Large intestine (tissue), 3 donors: ENCODE results near the gene MGAM2. TPM values are rescaled to one million over a fixed set of nuclear protein-coding genes. Genes with fewer than 3 reads are reported as not detected.
A peak's percentile ranks its signal among the peaks of the same experiment; 100 is the strongest.

Source experiments
- DNase-seq, 2 donors: peaks; one replicate each; pipeline versions ENCODE4 v3.0.0 to v3.0.0-alpha.2; 2013
- H3K27ac ChIP-seq: one replicate; pipeline ENCODE4 v1.5.1; 2013; ENCODE audit warnings: low read length
- H3K27me3 ChIP-seq: 2 replicates; pipeline ENCODE4 v1.6.1; 2013; ENCODE audit warnings: low read length; ENCODE audit not compliant: control insufficient read depth, insufficient read depth
- H3K36me3 ChIP-seq: 2 replicates; pipeline ENCODE4 v1.6.1; 2013; ENCODE audit warnings: low read length; ENCODE audit not compliant: control insufficient read depth, insufficient read depth
- H3K4me1 ChIP-seq: one replicate; pipeline ENCODE4 v1.6.1; 2013; ENCODE audit warnings: low read length; ENCODE audit not compliant: control insufficient read depth, insufficient read depth
- H3K4me3 ChIP-seq: one replicate; pipeline ENCODE4 v1.5.1; 2013; ENCODE audit warnings: low read length
- H3K9me3 ChIP-seq: one replicate; pipeline ENCODE4 v1.6.1; 2013; ENCODE audit warnings: mild to moderate bottlenecking, low read depth, low read length, moderate library complexity; ENCODE audit not compliant: control insufficient read depth
- WGBS: methylation state at CpG from one replicate; pipeline ENCODE4 v1.1.5; 2013; ENCODE audit warnings: low lambda C conversion rate; ENCODE audit not compliant: insufficient coverage; 5-methylcytosine and 5-hydroxymethylcytosine counted together
- polyA plus RNA-seq: library from polyadenylated mRNA; unstranded; fragments of 120-200 nt; gene quantifications from one replicate; pipeline ENCODE4 v1.2.1, GENCODE V29; 2013

MGAM2 gene
- polyA plus RNA-seq, 1 donor: 53.8 TPM

GRCh38 chr7:142112086-142112485 is 568 bp downstream of the MGAM2 start:
- WGBS: no CpG with 5 or more reads among the region's 1 CpG
- Histone ChIP-seq H3K27ac (peak overlapping the region; percentile 84), H3K36me3 (peaks cover 2% of the 10 kb centered on the region), H3K4me1 (peaks cover 6% of the 10 kb centered on the region), H3K27me3 (no peaks in the 10 kb centered on the region), H3K9me3 (no peaks in the 10 kb centered on the region), H3K4me3 (peak overlapping the region; percentile 37)
- DNase-seq: no peak

GRCh38 chr7:142114207-142114606 is 2.7 kb downstream of the MGAM2 start:
- Histone ChIP-seq H3K27ac (no peak overlapping the region), H3K36me3 (peaks cover 2% of the 10 kb centered on the region)
- WGBS: 90% methylated on average over 2 of the region's 3 CpGs

GRCh38 chr7:142120524-142120923 is 9.0 kb downstream of the MGAM2 start:
- peaks cover 14% of the 10 kb centered on the region for H3K4me1 ChIP-seq
- no peak overlapping the region for H3K4me3 ChIP-seq
- no peaks in the 10 kb centered on the region for H3K27me3 ChIP-seq
- H3K36me3 ChIP-seq: peaks cover 2% of the 10 kb centered on the region
- H3K9me3 ChIP-seq: no peaks in the 10 kb centered on the region
- peak in 1 of 2 donors; percentile 72 for DNase-seq
- WGBS: 49% methylated on average over 2 of the region's 4 CpGs
- peak overlapping the region; percentile 47 for H3K27ac ChIP-seq

More at GRCh38 chr7:142114207-142114606, 2.7 kb downstream of the MGAM2 start:
- no peak overlapping the region for H3K4me3 ChIP-seq
- no peaks in the 10 kb centered on the region for H3K9me3 ChIP-seq
- peaks cover 6% of the 10 kb centered on the region for H3K4me1 ChIP-seq
- no peaks in the 10 kb centered on the region for H3K27me3 ChIP-seq
- DNase-seq: no peak

- H3K4me1 ChIP-seq: peaks cover 16% of the 10 kb centered on the region
- no peak for DNase-seq
- 86% methylated on average over 1 of the region's 3 CpGs for WGBS
- H3K36me3 ChIP-seq: no peaks in the 10 kb centered on the region
- H3K27ac ChIP-seq: no peak overlapping the region
- no peaks in the 10 kb centered on the region for H3K27me3 ChIP-seq
- no peaks in the 10 kb centered on the region for H3K9me3 ChIP-seq
- no peak overlapping the region for H3K4me3 ChIP-seq
Measured at GRCh38 chr7:142123184-142123583, 11.7 kb downstream of the MGAM2 start.

GRCh38 chr7:142125256-142125955 is 13.9 kb downstream of the MGAM2 start:
- peak in 1 of 2 donors; percentile 64 for DNase-seq
- Histone ChIP-seq H3K27ac (peak overlapping the region; percentile 47), H3K36me3 (peaks cover 6% of the 10 kb centered on the region), H3K4me3 (no peak overlapping the region), H3K4me1 (peaks cover 12% of the 10 kb centered on the region), H3K27me3 (no peaks in the 10 kb centered on the region), H3K9me3 (no peaks in the 10 kb centered on the region)
- WGBS: no CpG with 5 or more reads among the region's 1 CpG

DNA sequence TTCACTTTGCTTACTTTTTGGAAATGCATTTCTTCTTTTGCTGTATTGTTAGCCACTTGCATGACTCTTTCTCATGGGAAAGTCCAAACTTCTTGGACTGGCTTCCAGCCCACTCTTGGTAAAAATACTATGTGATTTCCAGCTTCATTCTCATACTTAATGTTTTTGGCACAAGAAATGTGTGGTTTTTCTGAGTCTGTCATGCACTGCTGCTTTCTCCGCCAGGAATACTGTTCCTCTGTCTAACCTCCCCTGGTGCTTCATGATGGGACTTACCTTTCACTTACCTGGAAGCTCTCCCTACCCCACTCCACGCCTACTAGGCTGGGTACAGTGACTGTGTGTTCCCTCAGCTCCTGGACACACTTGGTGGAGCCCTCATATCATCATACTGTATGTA is 18.7 kb downstream of the MGAM2 start:
- Histone ChIP-seq H3K4me3 (no peak overlapping the region), H3K27me3 (no peaks in the 10 kb centered on the region), H3K9me3 (no peaks in the 10 kb centered on the region), H3K36me3 (peaks cover 14% of the 10 kb centered on the region), H3K27ac (no peak overlapping the region), H3K4me1 (peaks cover 4% of the 10 kb centered on the region)
- WGBS: no CpG with 5 or more reads among the region's 2 CpGs
- DNase-seq: no peak

DNA sequence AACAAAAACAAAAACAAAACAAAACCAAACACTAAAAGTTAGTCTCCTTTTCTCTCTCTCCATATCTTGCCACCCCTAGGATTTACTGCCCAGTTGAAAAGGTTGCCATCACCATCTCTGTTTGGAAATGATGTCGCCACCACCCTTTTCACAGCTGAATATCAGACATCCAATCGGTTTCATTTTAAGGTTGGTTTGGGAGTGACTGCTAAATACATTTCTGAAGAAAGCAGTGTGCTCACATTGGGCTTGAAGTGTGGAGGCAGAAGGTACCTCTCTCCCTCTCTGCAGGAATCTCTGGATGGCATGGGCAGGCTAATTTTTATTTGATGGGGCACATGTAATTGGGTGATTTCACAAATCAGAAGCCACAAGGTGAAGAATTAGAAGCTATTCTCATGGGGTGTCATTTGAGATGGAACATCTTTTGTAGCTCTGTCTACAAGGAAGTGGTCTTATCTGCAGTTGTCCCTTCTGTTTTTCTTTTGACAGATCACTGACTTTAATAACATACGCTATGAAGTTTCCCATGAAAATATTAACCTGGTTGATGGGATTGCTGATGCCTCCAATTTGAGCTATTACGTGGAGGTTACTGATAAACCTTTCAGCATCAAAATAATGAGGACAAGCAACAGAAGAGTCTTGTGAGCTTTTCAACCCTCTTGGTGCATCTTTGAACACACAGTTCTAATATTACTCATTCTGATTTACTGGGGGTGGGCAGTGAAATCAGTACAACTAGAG is 20.1 kb downstream of the MGAM2 start:
- DNase-seq: no peak
- Histone ChIP-seq H3K27me3 (no peaks in the 10 kb centered on the region), H3K4me1 (no peaks in the 10 kb centered on the region), H3K36me3 (peaks cover 15% of the 10 kb centered on the region), H3K27ac (no peak overlapping the region), H3K9me3 (no peaks in the 10 kb centered on the region), H3K4me3 (no peak overlapping the region)
- no CpG with 5 or more reads among the region's 4 CpGs for WGBS

DNA sequence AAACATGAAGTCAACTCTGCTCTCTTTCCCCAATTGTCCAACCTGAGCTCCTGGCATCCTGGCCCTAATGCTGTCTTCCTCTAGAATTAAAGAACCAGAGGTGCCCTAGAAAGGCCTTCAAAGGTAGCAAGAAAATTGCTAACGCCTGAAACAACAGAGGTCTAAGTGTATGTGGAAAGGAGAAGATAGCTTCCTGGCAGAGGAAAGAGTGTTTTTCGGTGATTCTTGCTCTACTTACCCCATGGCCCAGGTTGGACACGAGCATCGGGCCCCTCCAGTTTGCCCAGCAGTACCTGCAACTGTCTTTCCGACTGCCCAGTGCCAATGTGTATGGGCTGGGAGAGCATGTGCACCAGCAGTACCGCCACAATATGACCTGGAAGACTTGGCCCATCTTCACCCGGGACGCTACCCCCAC is 22.2 kb downstream of the MGAM2 start:
- DNase-seq: no peak
- no CpG with 5 or more reads among the region's 8 CpGs for WGBS
- Histone ChIP-seq H3K27ac (no peak overlapping the region), H3K36me3 (peaks cover 25% of the 10 kb centered on the region), H3K4me3 (no peak overlapping the region), H3K9me3 (no peaks in the 10 kb centered on the region), H3K27me3 (no peaks in the 10 kb centered on the region), H3K4me1 (peaks cover 8% of the 10 kb centered on the region)

- 50% methylated on average over 2 of the region's 3 CpGs for WGBS
- Histone ChIP-seq H3K9me3 (no peaks in the 10 kb centered on the region), H3K27ac (no peak overlapping the region), H3K4me1 (peaks cover 19% of the 10 kb centered on the region), H3K4me3 (no peak overlapping the region), H3K36me3 (peaks cover 25% of the 10 kb centered on the region), H3K27me3 (no peaks in the 10 kb centered on the region)
- peak in 1 of 2 donors; percentile 41 for DNase-seq
Measured at GRCh38 chr7:142134909-142135308, 23.4 kb downstream of the MGAM2 start.

DNA sequence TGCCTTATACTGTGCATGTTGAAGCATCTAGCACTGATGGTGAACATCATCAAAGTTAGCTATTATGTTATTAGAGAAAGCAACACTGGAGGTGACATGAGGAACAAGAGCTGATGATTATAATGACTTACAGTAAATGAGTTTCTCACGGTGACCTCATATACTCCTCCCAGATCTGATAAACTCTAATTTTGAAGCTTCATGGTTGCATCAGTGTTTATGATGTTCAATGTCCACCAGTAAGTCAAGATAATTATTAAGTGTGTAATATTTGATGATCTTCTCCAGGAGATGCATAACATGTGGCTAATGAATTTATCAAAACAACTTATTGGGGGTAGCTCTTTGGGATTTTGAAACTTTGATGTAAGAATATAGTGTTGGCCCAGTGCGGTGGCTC is 27.5 kb downstream of the MGAM2 start:
- H3K9me3 ChIP-seq: no peaks in the 10 kb centered on the region
- WGBS: no CpG with 5 or more reads among the region's 2 CpGs
- peak; percentile 64 to 87 for DNase-seq
- peaks cover 25% of the 10 kb centered on the region for H3K36me3 ChIP-seq
- no peak overlapping the region for H3K4me3 ChIP-seq
- peaks cover 31% of the 10 kb centered on the region for H3K4me1 ChIP-seq
- H3K27ac ChIP-seq: peak overlapping the region; percentile 48
- no peaks in the 10 kb centered on the region for H3K27me3 ChIP-seq
